CD4-positive, alpha-beta T cell treated with Interleukin-4 for 4 hours (primary cell): Measurements from ENCODE around the gene NUDCD3.

Experiments used
- DNase-seq: peaks from one replicate; pipeline ENCODE4 v3.0.0-alpha.2; 2020

Gene NUDCD3

DNA sequence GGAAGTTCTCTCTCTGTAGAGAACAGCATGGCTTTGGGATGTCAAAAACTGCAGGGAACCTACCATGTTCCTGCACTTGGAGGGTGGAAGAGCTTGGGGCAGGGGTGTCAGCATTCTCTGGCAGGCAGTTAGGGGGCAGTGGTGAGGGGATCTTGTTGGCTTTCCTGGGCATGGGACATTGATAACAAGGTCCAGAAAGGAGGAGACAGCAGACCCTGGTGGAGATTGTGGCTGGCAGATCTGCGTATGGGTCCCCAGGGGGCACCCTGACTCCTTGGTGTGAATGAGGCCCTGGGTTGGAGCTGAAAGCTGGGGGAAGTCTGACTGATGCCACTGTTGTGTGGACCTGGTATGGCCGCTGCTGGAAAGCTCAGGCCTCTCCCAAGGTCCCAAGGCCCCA, 142.2 kb downstream of the NUDCD3 start:
- DNase-seq: no peak

DNA sequence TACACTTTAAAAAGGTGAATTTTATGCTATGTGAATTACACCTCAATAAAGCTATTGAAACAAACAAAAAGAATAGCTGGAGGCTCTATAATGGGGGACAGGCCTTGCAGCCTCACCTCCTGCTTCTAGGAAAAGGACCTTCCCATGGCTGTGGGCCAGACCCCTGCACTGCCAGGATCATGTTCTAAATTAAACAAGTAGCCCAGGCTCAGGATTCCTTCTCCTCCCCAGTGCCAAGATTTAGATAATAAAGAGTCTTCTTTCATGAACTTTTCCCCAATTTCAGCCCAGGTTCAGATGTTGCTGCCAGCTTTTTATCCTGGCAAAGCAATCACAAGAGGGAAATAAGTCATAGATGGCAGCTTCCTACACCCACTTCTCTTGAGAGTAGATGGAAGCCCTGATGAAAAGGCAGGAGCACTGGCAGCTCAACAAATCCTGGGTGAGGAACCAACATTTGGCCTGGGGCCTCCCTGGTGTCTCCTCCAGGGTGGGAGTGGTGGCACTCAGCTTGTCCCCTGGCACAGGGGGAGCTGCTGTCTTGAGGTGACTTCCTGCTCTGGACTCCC, 142.8 kb downstream of the NUDCD3 start:
- DNase-seq: no peak

DNA sequence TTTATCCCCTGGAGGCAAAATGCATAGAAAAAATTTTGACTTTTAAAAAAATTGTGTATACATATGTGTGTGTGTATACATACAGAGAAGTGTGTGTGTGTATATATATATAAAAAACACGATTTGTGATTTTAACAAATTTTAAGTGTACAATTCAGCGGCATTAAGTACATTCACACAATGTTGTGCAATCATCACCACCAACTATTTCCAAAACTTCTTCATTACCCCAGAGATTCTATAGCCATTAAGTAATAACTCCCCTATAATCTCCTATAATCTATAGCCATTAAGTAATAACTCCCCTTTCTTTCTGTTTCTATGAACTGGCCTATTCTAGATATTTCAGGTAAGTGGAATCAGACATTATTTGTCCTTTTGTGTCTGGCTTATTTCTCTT, 144.4 kb downstream of the NUDCD3 start:
- no peak for DNase-seq

DNA sequence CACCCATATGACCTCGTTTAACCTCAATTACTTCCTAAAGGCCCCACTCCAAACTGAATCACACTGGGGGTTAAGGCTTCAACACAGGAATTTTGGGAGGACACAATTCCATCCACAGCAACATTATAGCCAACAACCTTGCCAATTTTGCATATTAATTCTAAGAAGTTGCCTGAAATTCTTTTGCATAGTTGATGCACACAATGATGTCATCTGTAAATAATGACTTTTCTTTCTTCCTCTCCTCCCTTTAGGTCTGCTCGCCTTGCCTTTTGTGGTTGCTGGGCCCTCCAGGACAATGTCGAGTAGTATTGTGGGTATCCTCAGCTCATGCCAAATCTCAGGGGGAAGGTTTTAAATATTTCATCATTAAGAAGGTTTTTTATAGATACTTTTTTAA, 149.1 kb downstream of the NUDCD3 start:
- no peak for DNase-seq

DNA sequence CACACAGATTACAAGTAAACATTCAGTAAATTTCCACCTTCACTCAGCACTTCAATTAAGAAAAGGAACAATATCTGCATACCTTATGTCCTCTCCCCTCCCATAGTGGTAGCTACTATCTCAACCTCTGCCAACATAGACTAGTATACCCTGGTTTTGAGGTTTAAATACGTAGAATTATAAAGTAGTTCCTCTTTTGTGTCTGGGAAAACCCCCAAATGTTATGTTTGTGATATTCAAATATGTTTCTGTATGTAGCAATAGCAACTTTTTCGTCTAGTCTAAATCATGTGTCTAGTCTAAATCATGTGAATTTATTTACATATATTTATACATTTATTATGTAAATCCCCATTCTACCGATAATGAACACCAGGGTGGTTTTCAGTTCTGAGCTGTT, 151.9 kb downstream of the NUDCD3 start:
- no peak for DNase-seq

DNA sequence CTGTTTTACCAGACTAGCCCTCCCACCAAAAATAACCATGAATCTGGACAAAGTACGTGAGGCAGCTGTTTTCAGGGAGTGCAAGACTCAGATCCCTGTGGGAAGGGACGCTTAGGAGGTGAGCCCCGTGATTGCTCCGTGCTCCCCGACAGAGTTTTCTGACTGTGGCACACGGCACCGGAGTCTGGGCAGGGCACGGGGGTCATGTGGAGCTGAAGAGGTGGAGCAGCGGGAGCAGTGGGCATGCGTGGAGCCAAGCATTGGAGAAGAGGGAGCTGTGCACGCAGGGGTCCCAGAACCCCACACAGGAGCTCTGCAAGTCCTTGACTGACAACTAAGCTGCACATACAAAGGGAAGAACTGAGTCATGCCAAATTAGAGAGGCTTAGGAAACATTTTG, 154.0 kb downstream of the NUDCD3 start:
- no peak for DNase-seq

DNA sequence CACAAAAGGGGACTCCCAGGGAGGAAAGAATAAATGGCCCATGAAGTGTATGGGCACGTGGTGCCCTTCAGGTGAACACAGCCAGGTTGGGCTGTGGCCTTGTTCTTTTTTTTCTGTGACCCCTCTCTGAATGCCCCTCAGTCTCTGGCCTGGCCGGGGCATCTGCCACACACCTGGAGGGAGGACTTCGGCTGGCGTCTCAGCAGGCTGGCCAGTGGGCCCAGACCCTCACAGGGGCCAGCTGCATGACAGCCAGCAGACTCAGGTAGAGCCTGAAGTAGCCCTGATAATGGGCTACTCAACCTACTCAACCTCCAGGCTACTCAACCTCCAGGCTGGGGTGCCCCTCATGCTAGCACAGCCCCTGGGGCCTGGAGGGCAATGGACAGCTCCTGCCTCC, 155.3 kb downstream of the NUDCD3 start:
- DNase-seq: no peak

DNA sequence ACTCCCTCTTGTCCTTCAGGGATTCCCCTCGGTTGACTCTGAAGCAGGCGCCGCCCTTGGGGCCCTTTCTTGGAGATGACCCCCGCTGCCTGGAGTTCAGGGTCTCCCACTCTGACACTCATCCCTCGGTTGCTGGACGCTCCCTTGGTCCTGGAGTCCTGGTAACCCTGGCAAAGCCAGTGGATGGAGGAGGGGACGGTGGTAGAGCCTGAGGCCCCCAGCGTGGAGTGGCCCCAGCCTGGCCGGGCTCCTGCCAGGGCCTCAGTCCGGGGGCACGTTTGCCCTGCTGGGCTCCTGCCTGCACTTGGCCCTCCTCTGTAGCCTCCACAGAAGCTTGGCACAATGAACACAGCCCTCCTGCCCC, 155.7 kb downstream of the NUDCD3 start:
- DNase-seq: no peak

DNA sequence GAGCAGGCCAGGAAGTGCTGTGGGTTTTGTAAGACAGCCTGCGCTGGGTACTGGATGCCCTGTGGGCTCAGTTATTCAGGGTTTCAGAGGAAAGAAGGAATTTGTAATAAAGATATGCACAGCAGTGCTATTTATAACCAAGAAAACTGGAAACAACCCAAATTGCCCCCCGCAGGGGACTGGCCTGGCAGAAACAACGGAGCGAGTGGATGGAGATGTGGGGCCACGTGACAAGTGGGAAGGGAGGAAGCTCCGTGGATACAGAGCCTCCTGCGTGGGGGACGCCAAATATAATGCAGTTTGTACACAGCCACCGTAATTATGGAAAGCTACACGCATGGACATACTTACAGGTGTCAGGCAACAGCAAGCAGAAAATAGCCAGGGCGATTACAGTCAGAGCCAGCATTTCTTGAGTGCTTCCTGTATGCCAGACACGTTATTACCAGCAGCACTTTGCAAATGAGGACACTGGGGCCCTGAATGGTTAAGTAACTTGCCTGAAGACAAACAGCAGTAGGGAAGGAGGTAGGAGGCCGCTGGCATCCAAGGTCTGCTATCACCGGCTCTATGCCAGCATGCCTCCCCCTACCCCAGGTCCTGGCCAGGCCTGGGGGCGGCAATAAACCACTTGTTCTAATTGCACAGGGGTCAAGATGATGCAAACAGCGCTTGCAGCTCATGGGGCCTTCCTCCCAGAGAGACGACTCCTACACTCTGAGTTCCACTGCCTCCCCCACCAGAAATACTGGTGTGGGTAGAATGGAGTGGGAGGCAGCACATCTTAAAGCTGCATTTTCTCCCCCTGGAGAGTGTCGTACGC, 156.3 kb downstream of the NUDCD3 start:
- no peak for DNase-seq

DNA sequence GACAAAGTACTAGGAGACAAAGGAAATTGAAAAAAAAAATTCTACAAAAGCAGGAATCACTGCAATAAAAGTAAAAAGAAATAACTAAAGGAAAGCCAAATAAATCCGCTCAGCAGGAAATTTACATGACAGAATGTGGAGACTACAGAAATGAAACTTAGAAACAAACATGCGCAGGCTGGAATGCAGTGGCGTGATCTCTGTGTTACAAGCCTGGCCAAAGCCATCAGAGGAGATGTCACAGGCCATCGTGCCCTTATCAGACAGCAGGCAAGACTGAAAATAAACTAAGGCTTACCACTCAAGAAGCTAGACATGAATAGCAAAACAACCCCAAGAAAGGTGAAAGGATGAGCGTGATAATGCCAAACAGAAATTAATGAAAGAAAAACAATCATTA, 158.8 kb downstream of the NUDCD3 start:
- DNase-seq: no peak

DNA sequence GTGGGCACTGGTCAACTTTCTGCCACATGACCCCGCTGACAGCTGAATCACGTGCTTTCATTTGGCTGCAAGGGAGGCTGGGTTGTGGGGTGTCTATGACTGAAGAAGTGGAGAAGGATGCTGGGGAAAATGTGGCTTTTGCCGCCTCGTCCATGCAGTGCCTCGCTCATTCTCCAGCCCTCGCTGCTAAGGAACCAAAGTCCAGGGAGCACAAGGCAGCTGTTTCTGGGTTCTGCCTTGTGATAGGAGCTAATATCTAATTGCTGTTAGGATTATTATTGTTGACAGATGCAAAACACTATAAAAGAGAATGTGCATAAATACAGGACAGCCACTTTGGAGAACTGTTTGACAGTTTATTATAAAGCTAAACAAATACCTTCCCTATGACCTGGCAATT, 160.1 kb downstream of the NUDCD3 start:
- no peak for DNase-seq

DNA sequence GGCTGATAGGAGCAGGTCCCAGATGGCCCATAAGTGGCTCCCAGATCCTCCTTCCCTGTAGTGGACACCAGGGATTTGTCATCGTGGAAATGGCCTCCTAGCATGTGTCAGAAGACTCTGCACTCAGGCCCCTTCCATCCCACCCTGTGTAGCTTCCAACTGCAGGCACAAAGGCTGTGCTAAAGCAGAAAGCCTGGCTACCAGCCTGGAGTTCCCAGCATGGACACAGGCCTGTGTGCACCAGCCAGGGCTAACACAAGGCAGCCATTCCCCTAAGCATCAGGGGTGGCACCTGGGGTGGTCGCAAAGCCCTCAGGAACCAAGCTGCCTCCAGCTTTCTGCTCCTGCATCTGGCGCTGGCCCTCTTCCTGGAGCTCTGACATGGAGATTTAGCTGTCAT, 160.6 kb downstream of the NUDCD3 start:
- no peak for DNase-seq
